SH-SY5Y (cell line): ENCODE data around the gene SNX22.

ENCODE experiments used
- GATA2 ChIP-seq: IDR thresholded peaks from 2 replicates; pipeline ENCODE4 v1.6.1; 2011; ENCODE audit warnings: mild to moderate bottlenecking, low read depth, low read length
- GATA3 ChIP-seq: IDR thresholded peaks from 2 replicates; pipeline ENCODE4 v1.6.1; 2011; ENCODE audit warnings: low read depth, mild to moderate bottlenecking, low read length, moderate library complexity

DNA sequence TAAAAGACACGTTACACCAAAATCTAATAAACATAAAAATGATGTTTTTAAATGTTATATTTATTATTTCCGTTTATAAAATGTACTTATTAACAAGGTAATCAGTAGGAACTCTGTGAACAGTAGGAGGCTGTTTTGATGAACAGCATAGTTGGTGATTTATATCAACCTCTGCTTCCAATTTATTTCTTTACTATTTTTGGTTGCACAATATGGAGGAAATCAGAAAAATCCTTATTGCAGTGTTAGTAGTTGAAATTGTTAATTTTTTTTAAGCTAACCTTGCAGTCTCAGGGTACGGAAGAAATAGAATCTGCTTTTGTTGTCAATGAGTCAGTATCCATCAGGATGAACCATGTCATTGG lies 5.0 kb upstream of the SNX22 start:
- TF ChIP-seq GATA2 (no peak), GATA3 (no peak)
